GM13976 (cell line): ENCODE measurements around the gene NRBP1.

Experiments
- DNase-seq: peaks from one replicate; pipeline ENCODE4 v3.0.0; 2012; ENCODE audit warnings: low spot score
- in situ Hi-C: fragments of 300-500 bp; cut with MboI; formaldehyde crosslinking; loops from one replicate; pipeline ENCODE4 v1.12.0; 2022; ENCODE audit warnings: low sequenced_read_pairs, mixed read lengths, inconsistent platforms; ENCODE audit not compliant: unreplicated experiment
- TF ChIP-seq, protein P1 (sequence below): IDR thresholded peaks from 2 replicates; pipeline ENCODE4 v1.5.1; 2012; ENCODE audit warnings: borderline replicate concordance, mild to moderate bottlenecking; ENCODE audit not compliant: insufficient read depth; ENCODE audit errors: extremely low read depth, missing control alignments, control extremely low read depth

NRBP1 gene

GRCh38 chr2:27489498-27490397, 61.3 kb downstream of the NRBP1 start, which contains the start of gene IFT172:
Gene IFT172, minus strand, starts transcription at chr2:27489743. Its CDS starts 90 bp downstream, at chr2:27489653.
- DNase-seq = peak; percentile 95
- TF ChIP-seq, protein P1, sequence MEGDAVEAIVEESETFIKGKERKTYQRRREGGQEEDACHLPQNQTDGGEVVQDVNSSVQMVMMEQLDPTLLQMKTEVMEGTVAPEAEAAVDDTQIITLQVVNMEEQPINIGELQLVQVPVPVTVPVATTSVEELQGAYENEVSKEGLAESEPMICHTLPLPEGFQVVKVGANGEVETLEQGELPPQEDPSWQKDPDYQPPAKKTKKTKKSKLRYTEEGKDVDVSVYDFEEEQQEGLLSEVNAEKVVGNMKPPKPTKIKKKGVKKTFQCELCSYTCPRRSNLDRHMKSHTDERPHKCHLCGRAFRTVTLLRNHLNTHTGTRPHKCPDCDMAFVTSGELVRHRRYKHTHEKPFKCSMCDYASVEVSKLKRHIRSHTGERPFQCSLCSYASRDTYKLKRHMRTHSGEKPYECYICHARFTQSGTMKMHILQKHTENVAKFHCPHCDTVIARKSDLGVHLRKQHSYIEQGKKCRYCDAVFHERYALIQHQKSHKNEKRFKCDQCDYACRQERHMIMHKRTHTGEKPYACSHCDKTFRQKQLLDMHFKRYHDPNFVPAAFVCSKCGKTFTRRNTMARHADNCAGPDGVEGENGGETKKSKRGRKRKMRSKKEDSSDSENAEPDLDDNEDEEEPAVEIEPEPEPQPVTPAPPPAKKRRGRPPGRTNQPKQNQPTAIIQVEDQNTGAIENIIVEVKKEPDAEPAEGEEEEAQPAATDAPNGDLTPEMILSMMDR = no peak
- in situ Hi-C loops = no loop called here
